KMS-11 (cell line): ENCODE results near the gene PM20D1.
"Not testable (repeated sequence)": the region's sequence is repeated elsewhere in the genome, so short reads cannot be mapped to it uniquely, and the experiment has no call there.

Experiments
- H2AFZ ChIP-seq: fragments of 200-600 bp; sonication (generic); 2 replicates; pipeline ENCODE4 v1.6.1; 2016; ENCODE audit warnings: antibody characterized with exemption, mixed run types, low read depth
- H3K27ac ChIP-seq: fragments of 200-600 bp; sonication (generic); 2 replicates; pipeline ENCODE4 v1.6.1; 2016; ENCODE audit warnings: mild to moderate bottlenecking, mixed run types
- H3K27me3 ChIP-seq: fragments of 200-600 bp; sonication (generic); 2 replicates; pipeline ENCODE4 v1.6.1; 2017; ENCODE audit warnings: mild to moderate bottlenecking, low read depth, mixed run types, moderate library complexity; ENCODE audit not compliant: insufficient read depth
- H3K36me3 ChIP-seq: fragments of 200-600 bp; sonication (generic); 2 replicates; pipeline ENCODE4 v1.6.1; 2017; ENCODE audit warnings: mild to moderate bottlenecking, mixed run types; ENCODE audit not compliant: insufficient read depth
- H3K4me1 ChIP-seq: fragments of 200-600 bp; sonication (generic); 2 replicates; pipeline ENCODE4 v1.6.1; 2016; ENCODE audit warnings: mild to moderate bottlenecking, low read depth, mixed run types; ENCODE audit not compliant: poor library complexity, severe bottlenecking
- H3K4me2 ChIP-seq: fragments of 200-600 bp; sonication (generic); 2 replicates; pipeline ENCODE4 v1.7.0; 2016; ENCODE audit warnings: mild to moderate bottlenecking, mixed run types
- H3K4me3 ChIP-seq: fragments of 200-600 bp; sonication (generic); IDR thresholded peaks from 2 replicates; pipeline ENCODE4 v1.6.1; 2017; ENCODE audit warnings: low read depth, low read length, mixed read lengths; ENCODE audit not compliant: insufficient read depth
- H3K79me2 ChIP-seq: fragments of 200-600 bp; sonication (generic); 2 replicates; pipeline ENCODE4 v1.6.1; 2016; ENCODE audit warnings: low read depth, mixed run types; ENCODE audit not compliant: insufficient read depth
- H3K9ac ChIP-seq: fragments of 200-600 bp; sonication (generic); 2 replicates; pipeline ENCODE4 v1.6.1; 2016; ENCODE audit warnings: mild to moderate bottlenecking, mixed run types
- H4K20me1 ChIP-seq: fragments of 200-600 bp; sonication (generic); 2 replicates; pipeline ENCODE4 v1.6.1; 2016; ENCODE audit warnings: mild to moderate bottlenecking, mixed run types; ENCODE audit not compliant: insufficient read depth
- CTCF ChIP-seq: fragments of 200-600 bp; sonication (generic); conservative IDR thresholded peaks from 2 replicates; pipeline ENCODE4 v1.6.1; 2017; ENCODE audit warnings: low read depth, mild to moderate bottlenecking, antibody characterized with exemption, low read length, moderate library complexity, mixed read lengths

The PM20D1 gene

GRCh38 chr1:205849619-205850355 lies at the start of gene PM20D1:
TSS of gene PM20D1 (minus strand) at chr1:205850132. CDS start at chr1:205850072, 60 bp downstream.
- Histone ChIP-seq H3K9ac (peak within 1 kb of the TSS; percentile 16; the same call in 1 of the 2 replicates), H4K20me1 (no peaks in the 10 kb centered on the region), H3K4me2 (peak within 1 kb of the TSS; percentile 2; the same call in 1 of the 2 replicates), H2AFZ (peak within 1 kb of the TSS; percentile 15; the same call in 1 of the 2 replicates), H3K36me3 (no peaks in the 10 kb centered on the region), H3K27me3 (no peaks in the 10 kb centered on the region), H3K79me2 (no peaks in the 10 kb centered on the region), H3K4me1 (no peaks in the 10 kb centered on the region), H3K4me3 (no peak within 1 kb of the TSS), H3K27ac (no peak within 1 kb of the TSS)
- no peak for TF ChIP-seq CTCF

GRCh38 chr1:205896351-205896750 lies 46.4 kb upstream of the PM20D1 start:
- no peak for TF ChIP-seq CTCF
- H3K36me3 ChIP-seq = no peaks in the 10 kb centered on the region
- no peak overlapping the region for H3K9ac ChIP-seq
- no peaks in the 10 kb centered on the region for H4K20me1 ChIP-seq
- H2AFZ ChIP-seq = no peak overlapping the region
- H3K27me3 ChIP-seq = no peaks in the 10 kb centered on the region
- no peak overlapping the region for H3K4me3 ChIP-seq
- H3K4me1 ChIP-seq = no peaks in the 10 kb centered on the region
- H3K27ac ChIP-seq = no peak overlapping the region
- H3K4me2 ChIP-seq = no peak overlapping the region
- no peaks in the 10 kb centered on the region for H3K79me2 ChIP-seq

GRCh38 chr1:205894119-205894518 lies 44.2 kb upstream of the PM20D1 start:
- not testable (repeated sequence) for H3K9ac ChIP-seq, H3K4me1 ChIP-seq, H2AFZ ChIP-seq, H3K79me2 ChIP-seq, H3K27me3 ChIP-seq, H4K20me1 ChIP-seq, H3K4me3 ChIP-seq, H3K36me3 ChIP-seq, H3K27ac ChIP-seq, H3K4me2 ChIP-seq

GRCh38 chr1:205892175-205892574 lies 42.2 kb upstream of the PM20D1 start:
- H3K4me2 ChIP-seq, H3K4me1 ChIP-seq, H3K36me3 ChIP-seq, H2AFZ ChIP-seq, H3K27me3 ChIP-seq, H3K79me2 ChIP-seq, H3K27ac ChIP-seq, H3K9ac ChIP-seq, H3K4me3 ChIP-seq, H4K20me1 ChIP-seq: not testable (repeated sequence)

GRCh38 chr1:205891481-205891880 lies 41.5 kb upstream of the PM20D1 start:
- H3K4me2 ChIP-seq, H3K79me2 ChIP-seq, H3K9ac ChIP-seq, H3K4me3 ChIP-seq, H3K27ac ChIP-seq, H3K27me3 ChIP-seq, H4K20me1 ChIP-seq, H3K4me1 ChIP-seq, H2AFZ ChIP-seq, H3K36me3 ChIP-seq: not testable (repeated sequence)

- not testable (repeated sequence) for H2AFZ ChIP-seq, H3K79me2 ChIP-seq, H3K36me3 ChIP-seq, H3K4me2 ChIP-seq, H3K9ac ChIP-seq, H3K4me1 ChIP-seq, H4K20me1 ChIP-seq, H3K27ac ChIP-seq, H3K27me3 ChIP-seq, H3K4me3 ChIP-seq
Observed at GRCh38 chr1:205890631-205891030, 40.7 kb upstream of the PM20D1 start.

GRCh38 chr1:205889706-205890105 lies 39.8 kb upstream of the PM20D1 start:
- not testable (repeated sequence) for H3K36me3 ChIP-seq, H4K20me1 ChIP-seq, H3K4me3 ChIP-seq, H3K27me3 ChIP-seq, H3K9ac ChIP-seq, H2AFZ ChIP-seq, H3K79me2 ChIP-seq, H3K4me2 ChIP-seq, H3K4me1 ChIP-seq, H3K27ac ChIP-seq

- not testable (repeated sequence) for H3K27ac ChIP-seq, H3K36me3 ChIP-seq, H3K4me3 ChIP-seq, H3K27me3 ChIP-seq, H3K79me2 ChIP-seq, H3K9ac ChIP-seq, H3K4me1 ChIP-seq, H4K20me1 ChIP-seq, H3K4me2 ChIP-seq, H2AFZ ChIP-seq
Observed at GRCh38 chr1:205889006-205889405, 39.1 kb upstream of the PM20D1 start.
